Central memory CD8-positive, alpha-beta T cell (primary cell): ENCODE results near the gene QARS1.
A peak's percentile ranks its signal among the peaks of the same experiment; 100 is the strongest.

Experiments used
- ATAC-seq: fragments of 150-1000 bp; cut with Tn5 transposase; replicated peaks from 2 replicates; pipeline ENCODE4 v1.10.0; 2022; ENCODE audit warnings: mild to moderate bottlenecking, moderate FRiP score, moderate number of reproducible peaks; ENCODE audit not compliant: poor library complexity, severe bottlenecking; ENCODE audit errors: extremely low read depth
- DNase-seq, 2 donors: peaks; one replicate each; pipeline ENCODE4 v3.0.0; 2021; ENCODE audit warnings: low spot score in 2 of 2
- H3K27ac Mint-ChIP-seq: one replicate; pipeline ENCODE4 v1.8.0; 2022; ENCODE audit warnings: low read depth, mild to moderate bottlenecking, moderate library complexity, mixed read lengths
- H3K27me3 Mint-ChIP-seq: one replicate; pipeline ENCODE4 v1.8.0; 2022; ENCODE audit warnings: mixed read lengths
- H3K36me3 Mint-ChIP-seq: one replicate; pipeline ENCODE4 v1.8.0; 2022; ENCODE audit warnings: mild to moderate bottlenecking, moderate library complexity, mixed read lengths; ENCODE audit not compliant: insufficient read depth
- H3K4me1 Mint-ChIP-seq: one replicate; pipeline ENCODE4 v1.8.0; 2022; ENCODE audit warnings: mixed read lengths
- H3K4me3 Mint-ChIP-seq: one replicate; pipeline ENCODE4 v1.8.0; 2022; ENCODE audit warnings: mild to moderate bottlenecking, moderate library complexity, mixed read lengths
- H3K9me3 Mint-ChIP-seq: one replicate; pipeline ENCODE4 v1.8.0; 2022; ENCODE audit warnings: mixed read lengths

Gene QARS1

DNA sequence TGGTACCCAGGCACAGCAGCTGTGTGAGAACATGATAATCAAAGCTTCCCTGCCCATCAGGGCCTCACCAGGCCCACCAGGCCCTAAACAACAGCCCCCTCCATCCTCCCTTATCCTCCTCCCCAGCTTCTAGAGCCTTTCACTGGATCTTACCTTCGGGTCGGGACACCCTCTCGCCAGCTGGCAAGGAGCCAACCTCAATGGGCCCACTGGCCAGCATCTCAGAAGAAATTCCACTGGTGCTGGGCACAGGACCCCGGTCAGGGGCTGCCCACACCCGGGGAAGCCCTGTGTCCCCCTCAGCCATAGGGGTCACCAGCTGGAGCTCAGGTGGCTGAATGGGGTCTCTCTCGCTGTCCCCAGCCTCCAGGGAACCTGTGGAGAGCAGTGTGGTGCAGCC, 6.8 kb upstream of the QARS1 start:
- Mint-ChIP-seq H3K36me3 (peaks cover 16% of the 10 kb centered on the region), H3K27me3 (no peaks in the 10 kb centered on the region), H3K27ac (no peak overlapping the region), H3K4me1 (no peaks in the 10 kb centered on the region), H3K4me3 (no peak overlapping the region), H3K9me3 (no peaks in the 10 kb centered on the region)
- DNase-seq = no peak
- ATAC-seq = no peak

DNA sequence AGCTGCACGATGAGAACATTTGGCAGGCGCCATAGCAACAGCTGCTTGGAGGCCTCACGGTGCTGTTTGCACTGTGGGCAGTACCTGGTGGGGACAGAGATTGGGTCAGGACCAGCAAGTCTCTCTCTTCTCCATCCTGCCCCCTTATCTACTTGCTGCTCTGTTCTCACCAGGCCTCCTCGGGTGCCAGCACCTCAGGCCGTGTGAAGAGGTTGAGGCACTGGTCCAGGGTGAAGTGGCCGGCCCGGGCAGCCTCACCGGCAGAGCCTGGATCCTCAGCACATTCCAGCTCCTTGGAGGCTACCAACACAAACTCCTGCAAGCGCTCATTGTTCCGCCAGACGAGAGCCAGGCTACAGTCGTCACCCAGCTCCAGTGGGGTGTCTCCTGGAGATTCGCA, 6.2 kb upstream of the QARS1 start:
- no peaks in the 10 kb centered on the region for H3K27me3 Mint-ChIP-seq
- no peak overlapping the region for H3K27ac Mint-ChIP-seq
- peaks cover 2% of the 10 kb centered on the region for H3K4me1 Mint-ChIP-seq
- DNase-seq = no peak
- no peak overlapping the region for H3K4me3 Mint-ChIP-seq
- ATAC-seq = no peak
- H3K36me3 Mint-ChIP-seq = peaks cover 16% of the 10 kb centered on the region
- H3K9me3 Mint-ChIP-seq = no peaks in the 10 kb centered on the region

DNA sequence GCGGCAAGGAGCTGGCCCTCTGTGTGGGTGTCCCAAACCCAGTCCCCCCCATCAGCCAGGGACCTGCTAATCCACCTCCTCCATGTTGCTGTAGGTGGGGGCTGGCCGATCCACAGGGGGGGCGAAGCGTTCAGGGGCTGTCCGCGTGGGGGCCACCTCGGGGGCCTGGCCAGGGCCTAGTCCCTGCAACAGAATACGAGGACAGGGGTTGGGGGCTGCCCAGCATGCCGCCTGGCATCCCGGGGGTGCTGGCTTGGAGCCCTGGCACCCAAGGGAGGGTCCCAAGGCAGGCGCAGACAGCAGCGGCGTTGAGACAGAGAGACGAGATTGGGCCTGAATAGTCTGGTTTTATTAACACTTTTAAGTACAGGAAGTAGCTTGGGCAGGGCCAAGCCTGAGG, 3.8 kb upstream of the QARS1 start:
- no peaks in the 10 kb centered on the region for H3K27me3 Mint-ChIP-seq
- no peak overlapping the region for H3K4me3 Mint-ChIP-seq
- H3K36me3 Mint-ChIP-seq = peaks cover 10% of the 10 kb centered on the region
- no peaks in the 10 kb centered on the region for H3K9me3 Mint-ChIP-seq
- H3K27ac Mint-ChIP-seq = peak overlapping the region; percentile 49
- peaks cover 24% of the 10 kb centered on the region for H3K4me1 Mint-ChIP-seq
- DNase-seq = no peak
- ATAC-seq = no peak

DNA sequence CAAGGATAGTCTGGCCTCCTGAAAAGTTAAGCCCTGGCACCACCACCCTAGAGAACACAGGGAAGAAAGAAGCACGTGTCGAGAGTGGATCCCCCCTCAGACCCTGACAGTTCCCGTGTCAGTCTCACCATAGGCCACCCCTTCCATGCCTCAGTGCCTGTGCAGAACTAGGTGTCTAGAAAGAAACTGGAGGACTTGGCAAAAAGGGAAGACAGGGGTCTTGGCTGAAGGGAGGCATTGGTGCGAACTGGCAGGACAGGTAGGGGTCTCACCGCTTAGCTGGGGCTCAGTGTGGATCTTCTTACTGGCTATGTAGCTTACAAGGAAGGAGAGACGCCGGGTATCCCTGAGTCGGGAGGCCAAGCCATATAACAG, 518 bp downstream of the QARS1 start:
- DNase-seq = no peak
- ATAC-seq = no peak
- peaks cover 26% of the 10 kb centered on the region for H3K36me3 Mint-ChIP-seq

DNA sequence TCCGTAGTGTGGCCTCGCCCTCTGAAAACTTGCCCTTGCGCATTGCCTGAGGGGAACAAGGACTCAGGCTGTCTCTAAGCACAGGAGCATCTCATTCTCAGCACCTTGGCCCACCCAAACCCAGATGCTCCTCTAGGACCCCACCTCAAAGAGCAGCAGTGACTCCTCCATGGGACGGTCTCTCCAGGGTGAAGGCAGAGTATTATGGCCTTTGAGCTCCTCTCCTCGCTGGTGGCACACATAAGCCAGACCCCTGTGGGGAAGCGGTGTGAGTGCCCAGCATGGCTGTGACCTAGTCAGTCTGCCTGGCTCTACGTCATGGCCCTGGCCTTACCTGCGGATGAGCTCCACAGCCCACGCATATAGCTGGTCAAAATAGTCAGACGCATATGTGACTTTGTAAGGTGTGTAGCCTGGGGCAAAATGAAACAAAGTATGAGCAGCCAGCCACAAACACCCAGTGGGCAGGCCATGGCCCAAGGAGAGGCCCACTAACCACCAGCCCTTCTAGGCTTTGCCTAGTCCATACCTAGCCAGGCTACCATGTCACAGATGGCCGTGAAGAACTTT, 4.4 kb downstream of the QARS1 start:
- H3K27me3 Mint-ChIP-seq = no peaks in the 10 kb centered on the region
- H3K4me3 Mint-ChIP-seq = no peak overlapping the region

More for the DNA sequence above, 518 bp downstream of the QARS1 start:
- Mint-ChIP-seq H3K27ac (peak overlapping the region; percentile 98), H3K9me3 (no peaks in the 10 kb centered on the region), H3K27me3 (no peaks in the 10 kb centered on the region), H3K4me3 (peak overlapping the region; percentile 98), H3K4me1 (peaks cover 36% of the 10 kb centered on the region)

DNA sequence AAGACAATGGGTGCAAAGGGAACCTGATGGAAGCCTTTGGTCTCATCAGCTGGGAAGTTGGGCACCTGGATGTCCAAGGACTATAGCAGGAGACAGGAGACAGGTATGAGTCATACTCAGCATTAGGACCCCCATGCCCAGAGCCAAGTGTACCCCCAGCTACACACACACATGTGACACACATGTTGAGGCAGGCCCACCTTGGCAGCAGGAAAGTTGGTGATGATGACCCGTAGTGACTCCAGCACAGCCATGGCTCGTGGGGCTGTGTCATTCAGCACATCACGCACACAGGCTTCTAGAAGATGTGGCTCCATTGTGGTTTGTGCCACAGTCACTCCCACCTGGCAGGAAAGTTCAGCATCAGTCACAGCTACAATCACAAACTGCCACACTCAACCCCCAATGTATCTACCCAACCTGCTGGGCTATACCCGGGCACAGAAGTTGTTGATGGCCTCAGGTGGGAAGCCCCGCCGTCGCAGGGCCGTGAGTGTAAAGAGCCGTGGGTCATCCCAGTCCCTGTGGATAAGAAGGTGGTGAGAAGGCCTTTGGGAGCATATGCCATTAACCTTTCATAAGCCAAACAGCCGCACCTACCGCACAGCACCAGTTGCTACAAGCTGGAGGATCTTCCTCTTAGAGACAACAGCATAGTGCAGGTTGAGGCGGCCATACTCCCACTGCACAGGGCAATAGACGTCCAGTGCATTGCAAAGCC, 5.5 kb downstream of the QARS1 start:
- Mint-ChIP-seq H3K4me3 (no peak overlapping the region), H3K9me3 (no peaks in the 10 kb centered on the region), H3K27me3 (no peaks in the 10 kb centered on the region), H3K4me1 (peaks cover 23% of the 10 kb centered on the region), H3K27ac (no peak overlapping the region), H3K36me3 (peaks cover 45% of the 10 kb centered on the region)
- ATAC-seq (no peak), DNase-seq (no peak)

More for the DNA sequence above, 4.4 kb downstream of the QARS1 start:
- Mint-ChIP-seq H3K27ac (no peak overlapping the region), H3K4me1 (peaks cover 29% of the 10 kb centered on the region), H3K36me3 (peaks cover 41% of the 10 kb centered on the region), H3K9me3 (no peaks in the 10 kb centered on the region)
- ATAC-seq (no peak), DNase-seq (no peak)

DNA sequence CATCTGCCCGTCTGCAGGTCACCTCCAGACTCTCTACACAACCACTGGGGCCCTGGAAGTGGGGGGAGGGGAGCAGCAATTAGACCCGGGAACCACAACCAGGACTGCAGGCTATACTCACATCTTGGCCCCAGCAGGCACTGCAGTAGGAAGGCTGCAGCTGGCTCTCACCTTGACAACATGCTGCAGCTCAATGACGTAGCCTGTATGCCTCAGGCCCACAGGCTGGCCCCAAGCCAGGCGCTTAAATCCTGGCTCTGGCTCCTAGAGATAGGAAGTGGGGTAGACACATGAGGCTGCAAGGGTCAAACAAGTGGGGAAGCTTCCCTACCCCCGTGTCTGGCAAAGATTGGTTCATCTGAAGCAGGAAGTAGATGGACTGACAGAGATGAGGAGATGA, 6.1 kb downstream of the QARS1 start:
- ATAC-seq (no peak), DNase-seq (no peak)
- Mint-ChIP-seq H3K27ac (no peak overlapping the region), H3K36me3 (peaks cover 48% of the 10 kb centered on the region), H3K9me3 (no peaks in the 10 kb centered on the region), H3K4me3 (no peak overlapping the region), H3K27me3 (no peaks in the 10 kb centered on the region), H3K4me1 (peaks cover 16% of the 10 kb centered on the region)

DNA sequence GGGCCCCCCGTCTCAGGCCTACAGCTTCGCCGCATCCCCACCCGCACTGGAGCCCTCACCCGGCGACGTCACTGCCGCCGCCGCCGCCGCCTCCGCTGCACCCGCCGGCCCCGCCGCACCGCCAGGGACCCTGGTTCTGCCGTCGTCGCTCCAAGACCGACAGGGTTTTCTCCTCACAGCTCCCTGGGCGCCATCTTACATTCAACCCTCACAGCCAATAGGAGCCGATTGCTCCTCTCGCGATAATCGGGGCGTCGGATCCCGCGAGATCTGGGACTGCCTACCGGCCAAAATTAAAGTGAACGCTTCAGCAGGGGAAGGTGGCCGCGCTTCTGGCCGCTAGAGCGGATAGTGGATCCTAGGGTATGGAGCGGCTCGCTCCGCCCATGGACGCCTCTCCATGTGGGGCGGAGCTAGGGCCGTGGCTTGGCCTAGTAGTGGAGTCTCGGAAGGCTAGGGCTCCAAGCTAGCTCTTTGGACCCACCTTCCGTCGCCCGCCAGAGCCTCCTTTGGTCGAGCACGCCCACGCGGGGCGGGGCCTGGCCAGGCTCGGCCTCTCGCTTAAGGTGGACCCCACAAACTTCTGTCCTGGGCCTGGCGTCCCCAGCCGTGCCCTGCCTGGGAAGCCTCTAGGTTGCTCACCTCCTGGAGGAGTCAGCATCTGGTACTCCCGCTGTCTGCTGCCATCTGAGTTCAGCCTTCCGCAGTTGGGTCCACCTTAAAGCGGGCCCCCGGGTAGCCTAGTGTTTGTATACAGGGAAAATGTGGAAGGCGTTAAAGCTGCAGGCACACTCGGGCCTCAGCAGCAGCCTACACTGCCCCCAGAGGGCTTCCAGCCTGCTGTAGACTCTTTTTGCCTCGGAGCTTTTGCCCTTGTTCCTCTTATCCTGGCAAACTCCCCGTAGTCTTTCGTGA, 10.4 kb downstream of the QARS1 start, which contains the start of gene QRICH1:
TSS of gene QRICH1 (minus strand) at position 219 of the 915 bp plus-strand sequence. CDS start 17,054 bp downstream, outside the sequence.
- peaks cover 38% of the 10 kb centered on the region for H3K36me3 Mint-ChIP-seq
- no peaks in the 10 kb centered on the region for H3K9me3 Mint-ChIP-seq
- peak; percentile 93 to 95 for DNase-seq
- H3K27ac Mint-ChIP-seq = peak within 1 kb of the TSS; percentile 89
- peaks cover 35% of the 10 kb centered on the region for H3K4me1 Mint-ChIP-seq
- H3K4me3 Mint-ChIP-seq = peak within 1 kb of the TSS; percentile 91
- H3K27me3 Mint-ChIP-seq = no peaks in the 10 kb centered on the region
- peak; percentile 81 for ATAC-seq

DNA sequence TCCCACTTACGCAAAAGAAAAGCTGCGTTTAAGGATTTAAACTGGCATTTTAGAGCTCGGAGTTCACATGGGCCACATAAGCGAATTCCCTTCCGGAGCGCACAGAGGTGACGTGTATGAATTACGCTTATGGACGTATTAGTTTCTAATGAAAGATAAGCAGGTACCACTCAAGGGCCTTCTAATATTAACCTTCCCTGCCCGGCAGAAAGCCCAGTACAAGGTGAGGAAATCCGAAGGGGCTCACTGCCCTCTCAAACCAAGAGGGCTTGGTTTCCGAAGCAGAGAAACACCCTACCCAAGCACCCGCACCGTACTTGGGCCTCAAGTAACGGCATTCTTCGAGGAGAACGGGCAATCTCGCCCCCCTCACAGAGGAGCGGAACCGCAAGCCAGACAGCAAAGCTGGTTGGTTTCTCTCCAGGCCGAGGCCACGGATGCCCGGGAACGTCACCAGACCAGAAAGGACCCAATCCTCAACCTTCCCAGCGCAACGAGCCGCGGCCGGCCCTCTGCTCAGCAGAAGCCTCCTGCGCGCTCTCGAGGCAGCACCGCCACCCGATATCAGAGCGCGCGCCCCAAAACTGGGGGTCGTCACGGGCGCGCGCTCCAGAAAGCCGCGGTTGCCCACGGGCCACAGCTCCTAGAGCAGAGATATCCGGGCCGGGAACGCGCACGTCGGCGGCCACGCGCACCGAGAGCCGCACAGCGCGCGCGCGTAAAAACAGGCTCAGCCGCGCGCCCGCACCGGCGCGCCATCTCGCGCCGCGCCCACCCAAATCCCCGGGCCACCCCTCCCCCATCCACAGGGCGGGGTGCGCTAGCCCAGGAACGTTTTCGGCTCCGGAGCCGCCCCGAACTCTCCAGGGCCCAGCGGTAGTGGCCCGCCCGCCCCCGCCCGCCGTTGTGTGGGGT, 11.4 kb downstream of the QARS1 start:
- Mint-ChIP-seq H3K36me3 (peaks cover 43% of the 10 kb centered on the region), H3K27me3 (no peaks in the 10 kb centered on the region), H3K4me3 (peak overlapping the region; percentile 91), H3K4me1 (peaks cover 41% of the 10 kb centered on the region), H3K9me3 (no peaks in the 10 kb centered on the region), H3K27ac (peak overlapping the region; percentile 89)
- ATAC-seq = peak; percentile 43
- DNase-seq = peak; percentile 75 to 78

DNA sequence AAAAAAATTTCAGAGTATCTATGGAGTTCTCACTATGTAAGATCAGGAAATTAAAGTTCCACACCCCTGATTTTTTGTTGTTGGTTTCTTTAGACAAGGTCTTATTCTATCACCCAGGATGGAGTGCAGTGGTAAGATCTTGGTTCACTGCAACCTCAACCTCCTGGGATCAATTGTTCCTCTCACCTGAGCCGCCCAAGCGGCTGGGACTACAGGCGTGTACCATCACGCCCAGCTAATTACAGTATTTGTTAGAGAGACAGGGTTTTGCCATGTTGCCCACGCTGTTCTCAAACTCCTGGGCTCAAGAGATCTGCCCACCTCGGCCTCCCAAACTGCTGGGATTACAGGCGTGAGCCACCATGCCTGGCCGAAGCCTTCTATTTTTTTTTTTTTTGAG, 23.1 kb downstream of the QARS1 start:
- no peak for DNase-seq
- Mint-ChIP-seq H3K27ac (no peak overlapping the region), H3K27me3 (no peaks in the 10 kb centered on the region), H3K4me3 (no peak overlapping the region), H3K4me1 (peaks cover 9% of the 10 kb centered on the region), H3K36me3 (peaks cover 36% of the 10 kb centered on the region), H3K9me3 (no peaks in the 10 kb centered on the region)
- no peak for ATAC-seq

DNA sequence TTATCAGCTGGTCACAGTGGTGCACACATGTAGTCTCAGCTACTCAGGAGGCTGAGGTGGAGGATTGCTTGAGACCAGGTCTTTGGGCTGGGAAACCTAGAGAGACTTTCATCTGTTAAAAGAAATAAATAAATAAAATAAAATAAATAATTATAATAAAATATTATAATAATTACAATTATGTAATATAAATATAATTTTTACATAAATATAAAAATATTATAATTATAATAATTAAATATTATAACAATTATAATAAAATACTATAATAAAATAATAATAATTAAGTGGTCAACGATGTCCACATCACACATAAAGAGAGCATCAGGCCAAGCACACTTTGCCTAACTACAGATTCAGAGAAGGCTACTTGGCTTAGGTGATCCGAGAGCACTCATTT, 25.3 kb downstream of the QARS1 start:
- Mint-ChIP-seq H3K4me1 (peaks cover 9% of the 10 kb centered on the region), H3K27ac (no peak overlapping the region), H3K4me3 (no peak overlapping the region), H3K36me3 (peaks cover 51% of the 10 kb centered on the region), H3K9me3 (no peaks in the 10 kb centered on the region), H3K27me3 (no peaks in the 10 kb centered on the region)
- ATAC-seq (no peak), DNase-seq (no peak)

DNA sequence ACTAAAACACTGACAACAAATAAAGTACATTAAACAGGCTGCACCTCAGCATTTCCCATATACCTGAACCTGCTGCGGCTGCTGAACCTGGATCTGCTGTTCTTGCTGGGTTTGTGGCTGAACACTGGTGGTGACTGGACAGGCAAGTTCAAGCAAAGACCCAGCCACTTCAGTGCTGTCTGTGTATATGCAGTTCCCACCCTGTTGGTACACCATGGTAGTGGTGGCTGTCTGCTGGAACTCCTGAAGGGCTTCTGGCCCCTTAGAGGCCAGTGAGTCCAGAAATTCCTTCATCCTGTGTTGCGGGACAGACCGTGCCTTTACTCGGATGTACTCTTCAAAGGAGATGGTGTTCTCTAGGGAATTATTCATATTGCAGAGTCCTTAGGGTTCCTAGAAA, 27.9 kb downstream of the QARS1 start:
- Mint-ChIP-seq H3K27me3 (no peaks in the 10 kb centered on the region), H3K4me1 (peaks cover 9% of the 10 kb centered on the region), H3K27ac (no peak overlapping the region), H3K4me3 (no peak overlapping the region), H3K9me3 (no peaks in the 10 kb centered on the region), H3K36me3 (peaks cover 73% of the 10 kb centered on the region)
- ATAC-seq (no peak), DNase-seq (no peak)
